Measurements from ENCODE around the gene TSC22D4. TPM values are rescaled to one million over a fixed set of nuclear protein-coding genes. Genes with fewer than 3 reads are reported as not detected.

TSC22D4 gene
- total and polyA plus RNA-seq, 9 of the 15 experiments (the other 6 are each of a cell fraction or from before 2014, with no cell fraction given): 0.37 to 107 (median 28.7) TPM

GRCh38 chr7:100465299-100465698, 13.7 kb downstream of the TSC22D4 start:
- no TSS peak for BruUV-seq (replicated peaks)
- ChIA-PET POLR2A (interaction anchor here (0.7 to 1.1 kb wide), 4 partner anchors 10 to 121 kb away, joined by 3 read pairs; partner anchors contain the start of genes FBXO24 and LRCH4), CTCF (ENCODE audit: low intra/inter-chr PET ratio) (interaction anchor here (1.0 to 3.4 kb wide), 2 partner anchors 14 to 94 kb away, joined by 3 to 10 read pairs; no protein-coding TSS in a partner anchor)
- Histone ChIP-seq H3K27ac (ENCODE audit: extremely low read depth, low read depth, low read length) (no peak overlapping the region), H3K4me1 (replicated peaks in 1 of 2; ENCODE audit: control insufficient read depth in 2 of 2, insufficient read depth in 2 of 2, low read length in 2 of 2) (peaks cover 0 to 26% of the 10 kb centered on the region in 2 experiments; a peak in 4 of 5 replicates), H3K4me2 (ENCODE audit: insufficient read depth, low read length) (no peak overlapping the region), H3K36me3 (ENCODE audit: control insufficient read depth, insufficient read depth, low read length) (peaks cover 30% of the 10 kb centered on the region; the same call in 2 of the 3 replicates), H3K79me2 (ENCODE audit: control insufficient read depth, insufficient read depth, low read length) (peaks cover 3% of the 10 kb centered on the region; the same call in 1 of the 3 replicates), H3K9me1 (ENCODE audit: control insufficient read depth, insufficient read depth, low read length) (no peaks in the 10 kb centered on the region), H2AFZ (ENCODE audit: low read depth, low read length) (no peak overlapping the region), H3K9me3 (replicated peaks; ENCODE audit: control insufficient read depth, insufficient read depth, low read depth, low read length) (no peaks in the 10 kb centered on the region), H3K4me3 (no peak overlapping the region), H3K9ac (ENCODE audit: insufficient read depth in 1 of 2, low read depth in 2 of 2, low read length in 2 of 2) (peak overlapping the region in 1 of 2 experiments; percentile 1; a peak in 1 of 4 replicates), H4K20me1 (replicated peaks; ENCODE audit: control insufficient read depth, insufficient read depth, low read length) (peaks cover 8% of the 10 kb centered on the region; the same call in 1 of the 2 replicates), H3K27me3 (ENCODE audit: control insufficient read depth in 2 of 2, insufficient read depth in 2 of 2, low read length in 2 of 2) (no peaks in the 10 kb centered on the region)
- ATAC-seq: no peak
- in situ Hi-C loops (cut with MboI): loop anchor here (25.0 kb wide), 1 partner anchor 97 kb away; the partner anchor contains the start of gene SAP25
- WGBS (ENCODE audit: insufficient coverage, low coverage, missing lambda C conversion rate): 61% methylated on average over 8 of the region's 8 CpGs
- FAIRE-seq: peak; percentile 32
- no peak for DNase-seq (ENCODE audit: extremely low read depth in 1 of 4, low spot score in 3 of 4)
- no peak for TF ChIP-seq HBP1 (CRISPR knock-in tag; IDR thresholded peaks at IDR 0.05)
- no peak for TF ChIP-seq FOXO4 (CRISPR knock-in tag; IDR thresholded peaks at IDR 0.05)
- 0 out of 2 replicates have a peak, but pooled peaks have one; percentile 8 for TF ChIP-seq USF1 (CRISPR knock-in tag; IDR thresholded peaks at IDR 0.05)
- intact Hi-C loops (cut with micrococcal nuclease): loop anchor here (5.0 kb wide), 1 partner anchor 387 kb away; the partner anchor contains the start of gene SLC12A9

Data from K562 (cell line).